Measurements from ENCODE around the gene RPL36. TPM values are rescaled to one million over a fixed set of nuclear protein-coding genes. Genes with fewer than 3 reads are reported as not detected.

The RPL36 gene
- total RNA-seq, 1 experiment from 2014 or later: 787 TPM

- intact Hi-C loops (cut with micrococcal nuclease; ENCODE audit: unreplicated experiment): no loop called here
- DNase-seq: no peak
- H3K79me2 ChIP-seq (ENCODE audit: low read depth): peaks cover 58% of the 10 kb centered on the region
- H4K20me1 ChIP-seq (ENCODE audit: insufficient read depth): peaks cover 36% of the 10 kb centered on the region
- peak overlapping the region; percentile 97 for H3K4me3 ChIP-seq
- BruUV-seq (replicated peaks): no TSS peak
- H2AFZ ChIP-seq: no peak overlapping the region
- H3K4me2 ChIP-seq: peak overlapping the region; percentile 97
- H3K4me1 ChIP-seq (replicated peaks; ENCODE audit: insufficient read depth): peaks cover 9% of the 10 kb centered on the region
- TF ChIP-seq CTCF (conservative IDR thresholded peaks at IDR 0.05): no peak
- TF ChIP-seq EZH2 (IDR thresholded peaks at IDR 0.05; ENCODE audit: low read depth): no peak
- peak overlapping the region; percentile 99 for H3K27ac ChIP-seq
- POLR2A ChIA-PET (ENCODE audit: unreplicated experiment): interaction anchor here (0.7 kb wide), 1 partner anchor 422 kb away, joined by 4 read pairs; no protein-coding TSS in a partner anchor
- no peaks in the 10 kb centered on the region for H3K9me3 ChIP-seq (ENCODE audit: insufficient read depth, low read depth)
- H3K36me3 ChIP-seq (ENCODE audit: low read depth): peaks cover 4% of the 10 kb centered on the region; the same call in 1 of the 2 replicates
- no peaks in the 10 kb centered on the region for H3K9me2 ChIP-seq (ENCODE audit: insufficient read depth)
- H3F3A ChIP-seq (ENCODE audit: insufficient read depth, low read depth): peaks cover 23% of the 10 kb centered on the region
- CTCF ChIA-PET: no interaction called here
- H3K27me3 ChIP-seq (ENCODE audit: insufficient read depth, low read depth): no peaks in the 10 kb centered on the region
Observed at GRCh38 chr19:5718037-5718578, 28.0 kb downstream of the RPL36 start.

GRCh38 chr19:5718579-5719273 lies 28.6 kb downstream of the RPL36 start:
- DNase-seq: peak; percentile 39 to 70
- H3K4me2 ChIP-seq: peak overlapping the region; percentile 97
- H4K20me1 ChIP-seq (ENCODE audit: insufficient read depth): peaks cover 32% of the 10 kb centered on the region
- no peaks in the 10 kb centered on the region for H3K9me2 ChIP-seq (ENCODE audit: insufficient read depth)
- H3K27me3 ChIP-seq (ENCODE audit: insufficient read depth, low read depth): no peaks in the 10 kb centered on the region
- H3K9me3 ChIP-seq (ENCODE audit: insufficient read depth, low read depth): no peaks in the 10 kb centered on the region
- ChIA-PET CTCF (interaction anchor here (0.6 to 0.7 kb wide), 2 partner anchors 196 to 1145 kb away, joined by 4 to 9 read pairs; no protein-coding TSS in a partner anchor), POLR2A (ENCODE audit: unreplicated experiment) (interaction anchor here (0.5 to 0.7 kb wide), 3 partner anchors 29 to 422 kb away, joined by 3 to 6 read pairs (median 4); partner anchors contain the start of gene RPL36)
- H3K36me3 ChIP-seq (ENCODE audit: low read depth): peaks cover 4% of the 10 kb centered on the region; the same call in 1 of the 2 replicates
- H3K79me2 ChIP-seq (ENCODE audit: low read depth): peaks cover 56% of the 10 kb centered on the region
- intact Hi-C loops (cut with micrococcal nuclease; ENCODE audit: unreplicated experiment): no loop called here
- TSS peak; percentile 98 for BruUV-seq (replicated peaks)
- H3K27ac ChIP-seq: peak overlapping the region; percentile 99
- H2AFZ ChIP-seq: no peak overlapping the region
- H3K4me1 ChIP-seq (replicated peaks; ENCODE audit: insufficient read depth): peaks cover 9% of the 10 kb centered on the region
- peaks cover 23% of the 10 kb centered on the region for H3F3A ChIP-seq (ENCODE audit: insufficient read depth, low read depth)
- TF ChIP-seq CTCF (conservative IDR thresholded peaks at IDR 0.05): no peak
- peak overlapping the region; percentile 97 for H3K4me3 ChIP-seq

- peak overlapping the region; percentile 99 for H3K27ac ChIP-seq
- peaks cover 9% of the 10 kb centered on the region for H3K4me1 ChIP-seq (replicated peaks; ENCODE audit: insufficient read depth)
- intact Hi-C loops (cut with micrococcal nuclease; ENCODE audit: unreplicated experiment): no loop called here
- H3K36me3 ChIP-seq (ENCODE audit: low read depth): peaks cover 4% of the 10 kb centered on the region; the same call in 1 of the 2 replicates
- H3K79me2 ChIP-seq (ENCODE audit: low read depth): peaks cover 50% of the 10 kb centered on the region
- peak overlapping the region; percentile 87; the same call in 1 of the 2 replicates for H2AFZ ChIP-seq
- H3K4me3 ChIP-seq: peak overlapping the region; percentile 97
- no peaks in the 10 kb centered on the region for H3K27me3 ChIP-seq (ENCODE audit: insufficient read depth, low read depth)
- BruUV-seq (replicated peaks): no TSS peak
- CTCF ChIA-PET: interaction anchor here (0.7 kb wide), 1 partner anchor 196 kb away, joined by 4 read pairs; no protein-coding TSS in a partner anchor
- POLR2A ChIA-PET (ENCODE audit: unreplicated experiment): interaction anchor here (0.7 to 0.9 kb wide), 2 partner anchors 30 to 65 kb away, joined by 3 to 6 read pairs; partner anchors contain the start of gene RPL36
- peaks cover 25% of the 10 kb centered on the region for H4K20me1 ChIP-seq (ENCODE audit: insufficient read depth)
- H3K4me2 ChIP-seq: peak overlapping the region; percentile 97
- no peak for DNase-seq
- H3F3A ChIP-seq (ENCODE audit: insufficient read depth, low read depth): peaks cover 23% of the 10 kb centered on the region
- H3K9me3 ChIP-seq (ENCODE audit: insufficient read depth, low read depth): no peaks in the 10 kb centered on the region
- TF ChIP-seq EZH2 (IDR thresholded peaks at IDR 0.05; ENCODE audit: low read depth) (no peak), CTCF (conservative IDR thresholded peaks at IDR 0.05) (no peak)
- no peaks in the 10 kb centered on the region for H3K9me2 ChIP-seq (ENCODE audit: insufficient read depth)
Observed at GRCh38 chr19:5719274-5719960, 29.3 kb downstream of the RPL36 start.
